Measurements from ENCODE around the gene LANCL1.

LANCL1 gene

DNA sequence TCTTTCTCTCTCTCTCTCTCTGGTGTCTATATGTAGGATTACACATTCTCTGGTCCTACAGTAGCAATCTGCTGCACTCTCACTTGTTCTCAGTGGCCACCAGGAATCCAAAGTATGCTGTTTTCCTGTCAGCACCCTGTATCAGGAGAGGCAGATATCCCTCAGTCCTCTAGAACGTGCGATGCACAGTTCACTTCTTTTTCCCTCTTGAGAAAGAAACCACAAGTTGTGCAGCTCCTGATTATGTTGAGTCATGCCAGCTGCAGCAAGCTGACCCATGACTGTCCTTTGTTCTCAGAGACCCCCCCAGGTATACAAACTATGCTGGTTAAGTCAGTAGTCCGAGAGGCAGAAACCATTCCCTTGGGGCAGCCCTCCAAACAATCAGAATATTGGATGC, 54.6 kb downstream of the LANCL1 start:
- in situ Hi-C loops (cut with MboI; ENCODE audit: low pct_unique_long_range_greater_than_20kb, low sequenced_read_pairs, unreplicated experiment): no loop called here
- TF ChIP-seq, protein P1, sequence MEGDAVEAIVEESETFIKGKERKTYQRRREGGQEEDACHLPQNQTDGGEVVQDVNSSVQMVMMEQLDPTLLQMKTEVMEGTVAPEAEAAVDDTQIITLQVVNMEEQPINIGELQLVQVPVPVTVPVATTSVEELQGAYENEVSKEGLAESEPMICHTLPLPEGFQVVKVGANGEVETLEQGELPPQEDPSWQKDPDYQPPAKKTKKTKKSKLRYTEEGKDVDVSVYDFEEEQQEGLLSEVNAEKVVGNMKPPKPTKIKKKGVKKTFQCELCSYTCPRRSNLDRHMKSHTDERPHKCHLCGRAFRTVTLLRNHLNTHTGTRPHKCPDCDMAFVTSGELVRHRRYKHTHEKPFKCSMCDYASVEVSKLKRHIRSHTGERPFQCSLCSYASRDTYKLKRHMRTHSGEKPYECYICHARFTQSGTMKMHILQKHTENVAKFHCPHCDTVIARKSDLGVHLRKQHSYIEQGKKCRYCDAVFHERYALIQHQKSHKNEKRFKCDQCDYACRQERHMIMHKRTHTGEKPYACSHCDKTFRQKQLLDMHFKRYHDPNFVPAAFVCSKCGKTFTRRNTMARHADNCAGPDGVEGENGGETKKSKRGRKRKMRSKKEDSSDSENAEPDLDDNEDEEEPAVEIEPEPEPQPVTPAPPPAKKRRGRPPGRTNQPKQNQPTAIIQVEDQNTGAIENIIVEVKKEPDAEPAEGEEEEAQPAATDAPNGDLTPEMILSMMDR (IDR thresholded peaks at IDR 0.05; ENCODE audit: extremely low read depth, insufficient read depth, missing control alignments): no peak
- DNase-seq (ENCODE audit: low spot score): no peak

DNA sequence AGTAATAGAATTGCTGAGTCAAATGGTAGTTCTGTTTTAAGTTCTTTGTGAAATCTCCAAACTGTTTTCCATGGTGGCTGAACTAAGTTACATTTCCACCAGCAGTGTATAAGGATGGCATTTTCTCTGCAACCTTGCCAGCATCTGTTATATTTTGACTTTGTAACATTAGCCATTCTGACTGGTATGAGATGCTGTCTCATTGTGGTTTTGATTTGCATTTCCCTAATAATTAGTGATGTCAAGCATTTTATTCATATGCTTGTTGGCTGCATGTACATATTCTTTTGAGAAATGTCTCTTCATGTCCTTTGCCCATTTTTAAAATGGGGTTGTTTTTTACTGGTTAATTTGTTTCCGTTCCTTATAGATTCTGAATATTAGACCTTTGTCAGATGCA, 63.9 kb downstream of the LANCL1 start:
- TF ChIP-seq, protein P1 (IDR thresholded peaks at IDR 0.05; ENCODE audit: extremely low read depth, insufficient read depth, missing control alignments): no peak
- no peak for DNase-seq (ENCODE audit: low spot score)
- in situ Hi-C loops (cut with MboI; ENCODE audit: low pct_unique_long_range_greater_than_20kb, low sequenced_read_pairs, unreplicated experiment): no loop called here

DNA sequence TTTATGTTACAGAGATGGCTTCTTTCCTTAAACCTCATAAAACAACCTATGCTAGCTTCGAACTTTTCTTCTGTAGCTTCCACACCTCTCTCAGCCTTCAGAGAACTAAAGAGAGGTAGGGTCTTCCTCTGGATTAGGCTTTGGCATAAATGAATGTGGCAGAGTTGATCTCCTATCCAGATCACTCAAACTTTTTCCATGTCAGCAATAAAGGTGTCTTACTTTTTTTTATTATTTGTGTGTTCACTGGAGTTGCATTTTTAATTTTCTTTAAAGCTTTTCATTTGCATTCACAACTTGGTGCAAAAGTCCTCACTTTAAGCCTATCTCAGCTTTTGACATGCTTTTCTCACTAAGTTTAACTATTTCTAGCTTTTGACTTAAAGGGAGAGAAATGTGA, 66.0 kb downstream of the LANCL1 start:
- no peak for DNase-seq (ENCODE audit: low spot score)
- TF ChIP-seq, protein P1 (IDR thresholded peaks at IDR 0.05; ENCODE audit: extremely low read depth, insufficient read depth, missing control alignments): no peak
- in situ Hi-C loops (cut with MboI; ENCODE audit: low pct_unique_long_range_greater_than_20kb, low sequenced_read_pairs, unreplicated experiment): no loop called here

DNA sequence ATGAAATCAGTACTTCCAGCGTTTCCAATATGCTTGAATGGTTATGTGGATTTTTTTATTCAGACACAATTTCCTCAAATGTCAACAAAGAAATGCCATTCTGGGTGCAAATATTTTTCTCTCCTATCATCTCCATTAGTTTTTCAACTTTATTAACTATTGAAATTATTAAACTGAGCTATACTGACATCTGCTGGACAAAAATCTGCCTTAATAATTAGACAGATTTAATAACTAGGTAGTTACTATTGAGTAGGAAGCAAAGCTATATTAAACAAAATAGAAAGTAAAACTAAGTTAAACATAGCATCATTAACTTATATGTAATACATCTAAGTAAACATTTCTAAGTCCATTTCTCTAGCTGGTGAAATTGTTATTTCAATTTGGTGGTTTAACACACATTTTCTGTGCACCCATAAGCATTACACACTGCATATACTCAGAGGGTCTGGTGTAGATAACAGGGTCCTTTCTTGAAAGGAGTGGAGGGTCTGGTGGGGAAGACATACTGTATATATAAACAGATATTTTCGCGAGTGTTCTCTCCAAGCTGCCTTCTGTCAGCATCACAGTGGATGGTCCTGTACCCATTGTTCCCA, 77.0 kb downstream of the LANCL1 start:
- peak; percentile 5 for DNase-seq (ENCODE audit: low spot score)
- in situ Hi-C loops (cut with MboI; ENCODE audit: low pct_unique_long_range_greater_than_20kb, low sequenced_read_pairs, unreplicated experiment): no loop called here
- TF ChIP-seq, protein P1 (IDR thresholded peaks at IDR 0.05; ENCODE audit: extremely low read depth, insufficient read depth, missing control alignments): peak; percentile 29

DNA sequence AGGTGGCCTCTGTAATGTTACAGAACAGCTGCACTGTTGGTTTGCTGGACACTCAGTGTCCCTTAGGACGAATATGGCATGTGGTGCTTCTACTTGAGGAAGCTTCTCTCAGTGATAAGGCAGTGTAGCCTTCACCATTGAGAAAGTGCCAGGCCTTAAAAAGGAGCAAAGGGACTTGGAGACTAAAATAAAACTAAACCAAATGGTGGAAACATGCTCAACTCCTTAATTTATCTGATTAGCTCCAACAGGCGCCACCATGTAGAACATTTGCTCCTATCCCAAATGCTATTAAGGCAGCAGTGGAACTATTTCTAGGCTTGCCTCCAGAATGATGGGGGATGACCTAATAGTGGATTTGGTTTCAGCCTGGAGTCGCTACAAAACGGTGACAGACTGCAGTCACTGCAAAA, 84.1 kb downstream of the LANCL1 start:
- in situ Hi-C loops (cut with MboI; ENCODE audit: low pct_unique_long_range_greater_than_20kb, low sequenced_read_pairs, unreplicated experiment): no loop called here

DNA sequence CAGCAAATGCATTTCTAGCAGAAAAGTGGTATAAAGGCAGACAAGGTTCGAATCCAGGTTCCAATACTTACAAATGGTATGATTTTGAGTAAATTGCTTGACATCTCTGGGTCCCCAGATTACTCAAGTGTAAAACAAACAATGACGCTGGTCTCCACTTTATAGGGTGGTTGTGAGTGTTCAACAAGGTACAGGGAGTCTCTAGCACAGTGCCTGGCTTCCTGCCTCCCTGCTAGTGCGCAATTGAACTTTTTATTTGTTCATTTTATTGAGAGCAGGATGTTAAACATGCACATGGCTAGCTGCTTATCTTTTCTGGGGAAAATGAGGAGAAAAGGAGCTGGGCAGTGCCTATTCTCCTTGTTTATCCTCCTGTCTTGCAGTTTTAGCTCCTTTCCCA, 86.7 kb downstream of the LANCL1 start:
- in situ Hi-C loops (cut with MboI; ENCODE audit: low pct_unique_long_range_greater_than_20kb, low sequenced_read_pairs, unreplicated experiment): no loop called here
- DNase-seq (ENCODE audit: low spot score): no peak
- TF ChIP-seq, protein P1 (IDR thresholded peaks at IDR 0.05; ENCODE audit: extremely low read depth, insufficient read depth, missing control alignments): no peak

More for the DNA sequence above, 84.1 kb downstream of the LANCL1 start:
- TF ChIP-seq, protein P1 (IDR thresholded peaks at IDR 0.05; ENCODE audit: extremely low read depth, insufficient read depth, missing control alignments): no peak
- no peak for DNase-seq (ENCODE audit: low spot score)
